ENCODE results near the gene COL23A1. TPM values are rescaled to one million over a fixed set of nuclear protein-coding genes. Genes with fewer than 3 reads are reported as not detected.
"Not testable (repeated sequence)": the region's sequence is repeated elsewhere in the genome, so short reads cannot be mapped to it uniquely, and the experiment has no call there.

Gene COL23A1
- total RNA-seq, 1 donor from 2014 or later: 0.32 TPM

- ATAC-seq: no peak
These were observed 275.0 kb downstream of the COL23A1 start for GRCh38 chr5:178314961-178315820.

GRCh38 chr5:178314061-178314660 lies 276.0 kb downstream of the COL23A1 start:
- no peak for ATAC-seq

- ATAC-seq: no peak
These were observed 276.9 kb downstream of the COL23A1 start for GRCh38 chr5:178313316-178313715.

- peak; percentile 83 for ATAC-seq
These were observed 277.3 kb downstream of the COL23A1 start for GRCh38 chr5:178312880-178313282.

- ATAC-seq: no peak
These were observed 279.9 kb downstream of the COL23A1 start for GRCh38 chr5:178310130-178310865.

- no peak for ATAC-seq
These were observed 280.8 kb downstream of the COL23A1 start for GRCh38 chr5:178309271-178310013.

GRCh38 chr5:178308541-178309092 lies 281.6 kb downstream of the COL23A1 start:
- no peak for ATAC-seq

- ATAC-seq: no peak
These were observed 282.7 kb downstream of the COL23A1 start for GRCh38 chr5:178307267-178308045.

GRCh38 chr5:178306430-178307225 lies 283.6 kb downstream of the COL23A1 start:
- ATAC-seq: no peak

GRCh38 chr5:178305801-178306200 lies 284.4 kb downstream of the COL23A1 start:
- no peak for ATAC-seq

- no peak for ATAC-seq
These were observed 285.2 kb downstream of the COL23A1 start for GRCh38 chr5:178304761-178305645.

- ATAC-seq: no peak
These were observed 286.2 kb downstream of the COL23A1 start for GRCh38 chr5:178304016-178304415.

- not testable (repeated sequence) for ATAC-seq
These were observed 287.9 kb downstream of the COL23A1 start for GRCh38 chr5:178302321-178302720.

GRCh38 chr5:178301641-178302040 lies 288.6 kb downstream of the COL23A1 start:
- ATAC-seq: no peak

GRCh38 chr5:178298283-178298807 lies 291.8 kb downstream of the COL23A1 start:
- ATAC-seq: no peak

- ATAC-seq: no peak
These were observed 292.4 kb downstream of the COL23A1 start for GRCh38 chr5:178297751-178298150.

GRCh38 chr5:178296066-178296465 lies 294.1 kb downstream of the COL23A1 start:
- no peak for ATAC-seq

GRCh38 chr5:178295589-178295988 lies 294.6 kb downstream of the COL23A1 start:
- no peak for ATAC-seq

- no peak for ATAC-seq
These were observed 296.4 kb downstream of the COL23A1 start for GRCh38 chr5:178293815-178294214.
